ENCODE data around the gene PSPC1. TPM values are rescaled to one million over a fixed set of nuclear protein-coding genes. Genes with fewer than 3 reads are reported as not detected.
"Not testable (repeated sequence)": the region's sequence is repeated elsewhere in the genome, so short reads cannot be mapped to it uniquely, and the experiment has no call there.

PSPC1 gene, protein sequence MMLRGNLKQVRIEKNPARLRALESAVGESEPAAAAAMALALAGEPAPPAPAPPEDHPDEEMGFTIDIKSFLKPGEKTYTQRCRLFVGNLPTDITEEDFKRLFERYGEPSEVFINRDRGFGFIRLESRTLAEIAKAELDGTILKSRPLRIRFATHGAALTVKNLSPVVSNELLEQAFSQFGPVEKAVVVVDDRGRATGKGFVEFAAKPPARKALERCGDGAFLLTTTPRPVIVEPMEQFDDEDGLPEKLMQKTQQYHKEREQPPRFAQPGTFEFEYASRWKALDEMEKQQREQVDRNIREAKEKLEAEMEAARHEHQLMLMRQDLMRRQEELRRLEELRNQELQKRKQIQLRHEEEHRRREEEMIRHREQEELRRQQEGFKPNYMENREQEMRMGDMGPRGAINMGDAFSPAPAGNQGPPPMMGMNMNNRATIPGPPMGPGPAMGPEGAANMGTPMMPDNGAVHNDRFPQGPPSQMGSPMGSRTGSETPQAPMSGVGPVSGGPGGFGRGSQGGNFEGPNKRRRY
- 10 to 100 TPM in 11 of 12 donors, not detected in 1; 39.7 to 55.6 (median 48.0) TPM for polyA plus RNA-seq (ENCODE audit: insufficient read length in 12 of 12)
- long read RNA-seq, donor 1, transcript PSPC1-201 (9 exons, 2,407 nt): minor isoform, 5 of 16 reads
- long read RNA-seq, donor 1, transcript PSPC1-204 (8 exons, 1,709 nt): major isoform, 6 of 16 reads
- long read RNA-seq, donor 1, partial matches to known transcripts: 5 of 16 reads
- long read RNA-seq, donor 1, other reads (novel, unspliced or antisense): 0 of 16 reads
- long read RNA-seq, donor 2, transcript PSPC1-203 (8 exons, 1,647 nt): minor isoform, 5 of 24 reads
- long read RNA-seq, donor 2, transcript PSPC1-201 (9 exons, 2,407 nt): major isoform, 8 of 24 reads
- long read RNA-seq, donor 2, transcript PSPC1-204 (8 exons, 1,709 nt): minor isoform, 5 of 24 reads
- long read RNA-seq, donor 2, partial matches to known transcripts: 5 of 24 reads
- long read RNA-seq, donor 2, other reads (novel, unspliced or antisense): 0 of 24 reads
- long read RNA-seq, donor 3, partial matches to known transcripts: 0 of 2 reads
- long read RNA-seq, donor 3, other reads (novel, unspliced or antisense): 0 of 2 reads
- long read RNA-seq, donor 4, partial matches to known transcripts: 0 of 6 reads
- long read RNA-seq, donor 4, other reads (novel, unspliced or antisense): 0 of 6 reads
- long read RNA-seq, donor 5, transcript PSPC1-201 (9 exons, 2,407 nt): major isoform, 15 of 21 reads
- long read RNA-seq, donor 5, partial matches to known transcripts: 5 of 21 reads
- long read RNA-seq, donor 5, other reads (novel, unspliced or antisense): 0 of 21 reads
- long read RNA-seq, donor 6, transcript PSPC1-201 (9 exons, 2,407 nt): major isoform, 6 of 8 reads
- long read RNA-seq, donor 6, partial matches to known transcripts: 0 of 8 reads
- long read RNA-seq, donor 6, other reads (novel, unspliced or antisense): 0 of 8 reads
- long read RNA-seq, donor 7, partial matches to known transcripts: 0 of 3 reads
- long read RNA-seq, donor 7, other reads (novel, unspliced or antisense): 0 of 3 reads
- long read RNA-seq, donor 8, transcript PSPC1-201 (9 exons, 2,407 nt): minor isoform, 8 of 64 reads
- long read RNA-seq, donor 8, transcript PSPC1-203 (8 exons, 1,647 nt): major isoform, 9 of 64 reads
- long read RNA-seq, donor 8, partial matches to known transcripts: 46 of 64 reads
- long read RNA-seq, donor 8, other reads (novel, unspliced or antisense): 0 of 64 reads
- long read RNA-seq, donor 9, partial matches to known transcripts: 0 of 8 reads
- long read RNA-seq, donor 9, other reads (novel, unspliced or antisense): 0 of 8 reads
- long read RNA-seq, donor 10, transcript PSPC1-201 (9 exons, 2,407 nt): major isoform, 6 of 10 reads
- long read RNA-seq, donor 10, partial matches to known transcripts: 0 of 10 reads
- long read RNA-seq, donor 10, other reads (novel, unspliced or antisense): 0 of 10 reads
- long read RNA-seq, donor 11, transcript PSPC1-201 (9 exons, 2,407 nt): major isoform, 5 of 6 reads
- long read RNA-seq, donor 11, partial matches to known transcripts: 0 of 6 reads
- long read RNA-seq, donor 11, other reads (novel, unspliced or antisense): 0 of 6 reads

DNA sequence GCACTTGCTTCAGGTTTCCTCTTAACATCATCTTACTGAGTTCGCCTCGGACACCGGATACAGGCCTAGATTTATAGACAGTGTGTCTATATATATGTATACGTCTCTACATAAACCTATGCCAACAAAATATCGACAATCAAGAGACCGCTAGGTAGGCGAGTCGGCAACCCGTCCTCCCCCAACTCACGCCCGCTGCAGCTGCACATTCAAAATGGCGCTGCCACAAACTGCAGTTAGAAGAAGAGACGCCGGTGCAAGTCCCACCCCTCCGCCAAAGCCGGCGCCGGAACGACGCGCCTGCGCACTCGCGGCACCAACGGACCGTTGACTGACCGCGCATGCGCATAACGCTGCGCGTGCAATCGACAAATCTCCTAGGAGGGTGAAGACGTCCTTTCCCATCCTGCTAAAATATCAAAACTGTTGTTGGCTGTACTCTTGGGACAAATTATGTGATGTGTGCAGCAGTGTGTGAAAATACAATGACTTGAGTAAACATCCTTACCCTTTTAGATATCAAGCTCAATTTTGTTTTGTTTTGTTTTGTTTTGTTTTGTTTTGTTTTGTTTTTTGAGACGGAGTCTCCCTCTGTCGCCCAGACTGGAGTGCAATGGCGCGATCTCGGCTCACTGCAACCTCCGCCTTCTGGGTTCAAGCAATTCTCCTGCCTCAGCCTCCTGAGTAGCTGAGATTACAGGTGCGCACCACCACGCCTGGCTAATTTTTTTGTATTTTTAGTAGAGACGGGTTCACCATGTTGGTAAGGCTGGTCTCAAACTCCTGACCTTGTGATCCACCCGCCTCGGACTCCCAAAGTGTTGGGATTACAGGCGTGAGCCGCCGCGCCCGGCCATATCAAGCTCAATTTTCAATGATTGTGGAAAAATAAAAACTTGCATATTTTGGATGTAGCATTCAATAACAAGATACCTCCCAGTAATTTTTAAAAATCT lies at the start of gene PSPC1:
PSPC1 (minus strand) TSS at position 219 of the 956 bp plus-strand sequence; CDS start at position 31, 188 bp downstream.
- peak; percentile 98 for DNase-seq

DNA sequence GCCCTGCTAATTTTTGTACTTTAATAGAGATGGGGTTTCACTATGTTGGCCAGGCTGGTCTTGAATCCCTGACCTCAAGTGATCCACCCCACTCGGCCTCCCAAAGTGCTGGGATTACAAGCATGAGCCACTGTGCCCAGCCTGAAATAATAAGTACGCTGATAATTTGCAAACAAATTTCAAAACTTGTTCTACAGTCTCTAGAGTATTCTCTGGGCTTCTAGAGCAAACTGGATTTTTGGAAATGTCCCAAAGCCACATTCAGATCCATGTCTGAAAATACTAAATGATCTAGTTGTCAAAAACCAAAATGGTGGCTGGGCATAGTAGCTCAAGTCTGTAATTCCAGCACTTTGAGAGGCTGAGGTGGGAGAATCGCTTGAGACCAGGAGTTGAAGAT lies 39.9 kb upstream of the PSPC1 start:
- DNase-seq: no peak

DNA sequence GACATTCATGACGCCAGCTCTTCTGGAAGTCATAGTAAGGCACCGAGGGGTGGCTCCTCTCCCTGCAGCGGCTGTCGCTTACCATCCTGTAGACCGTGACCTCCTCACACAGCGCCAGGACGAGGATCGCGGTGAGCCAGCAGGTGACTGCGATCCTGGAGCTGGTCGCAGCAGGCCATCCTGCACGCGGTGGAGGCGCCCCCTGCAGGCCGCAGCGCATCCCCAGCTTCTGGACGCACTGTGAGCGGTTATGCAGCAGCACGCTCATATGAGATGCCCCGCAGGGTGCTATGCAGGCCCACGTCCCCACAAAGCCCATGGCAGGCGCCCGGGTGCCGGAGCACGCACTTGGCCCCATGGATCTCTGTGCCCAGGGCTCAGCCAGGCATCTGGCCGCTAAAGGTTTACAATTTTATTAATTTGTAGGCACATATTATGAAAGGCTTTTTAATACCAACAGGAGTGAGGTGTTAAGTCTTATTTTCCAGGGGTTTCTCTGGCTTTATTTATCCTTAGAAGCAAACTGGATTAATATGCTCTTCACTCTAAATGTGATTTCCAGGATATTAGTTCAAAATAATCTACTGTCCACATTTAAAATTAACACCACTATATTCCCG lies 35.6 kb upstream of the PSPC1 start:
- DNase-seq: no peak

DNA sequence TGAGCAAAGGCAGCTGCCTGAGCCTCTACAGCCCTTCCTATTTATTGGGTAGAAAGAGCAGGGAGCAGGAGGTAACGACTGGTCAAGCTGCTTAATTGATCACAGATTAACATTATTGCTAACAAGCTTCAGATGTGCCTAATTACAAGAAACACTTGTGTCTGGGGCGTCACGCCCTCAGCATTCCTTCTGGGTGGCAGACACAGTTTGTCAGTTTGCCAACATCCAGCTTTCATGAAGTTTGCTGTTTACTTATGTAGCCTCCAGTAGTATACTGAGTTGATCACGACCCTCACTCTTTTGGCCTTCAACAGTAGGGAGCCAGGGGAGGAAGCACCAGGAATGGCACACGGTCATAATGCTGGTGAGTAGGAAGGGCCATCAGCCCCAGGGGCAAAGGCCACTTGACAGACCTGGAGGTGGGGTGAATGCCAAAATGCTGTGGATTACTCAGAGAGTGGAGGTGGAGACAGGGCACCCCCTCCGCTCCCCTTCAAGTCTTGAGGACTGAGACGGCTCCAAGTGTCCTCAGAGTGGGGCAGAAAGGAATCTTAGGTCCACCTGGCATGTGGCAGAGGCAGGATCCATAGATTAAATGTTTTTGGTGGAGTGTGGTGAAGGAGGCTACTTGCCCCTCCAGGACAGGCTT lies 34.9 kb upstream of the PSPC1 start:
- no peak for DNase-seq

DNA sequence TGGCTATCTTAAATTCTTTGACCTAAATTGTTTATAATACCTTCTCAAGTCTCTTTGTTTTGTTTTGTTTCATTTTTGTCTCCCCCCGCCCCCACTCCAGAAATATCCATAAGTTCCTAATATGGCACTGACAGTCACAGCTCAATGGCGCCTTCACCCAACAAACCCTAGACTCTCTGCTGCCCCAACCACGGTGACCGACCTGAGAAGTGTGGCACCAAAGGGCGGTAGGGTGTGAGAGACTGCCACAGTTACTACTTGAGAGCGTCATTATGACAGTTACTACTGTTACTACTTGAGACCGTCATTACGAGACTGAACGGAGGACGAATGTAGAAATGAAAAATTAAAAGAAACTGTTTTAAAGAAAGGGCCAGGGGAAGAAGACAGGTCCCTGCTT lies 34.4 kb upstream of the PSPC1 start:
- DNase-seq: no peak

DNA sequence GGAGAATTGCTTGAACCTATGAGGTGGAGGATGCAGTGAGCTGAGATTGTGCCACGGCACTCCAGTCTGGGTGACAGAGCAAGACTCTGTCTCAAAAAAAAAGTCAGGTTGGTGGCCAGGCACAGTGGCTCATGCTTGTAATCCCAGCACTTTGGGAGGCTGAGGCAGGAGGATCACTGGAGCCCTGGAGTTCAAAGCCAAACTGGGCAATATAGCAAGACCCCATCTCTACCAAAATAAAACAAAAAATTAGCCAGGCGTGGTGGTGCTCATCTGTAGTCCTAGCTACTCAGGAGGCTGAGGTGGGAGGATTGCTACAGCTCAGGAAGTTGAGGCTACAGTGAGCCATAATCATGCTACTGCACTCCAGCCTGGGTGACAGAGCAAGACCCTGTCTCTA lies 33.1 kb upstream of the PSPC1 start:
- not testable (repeated sequence) for DNase-seq

DNA sequence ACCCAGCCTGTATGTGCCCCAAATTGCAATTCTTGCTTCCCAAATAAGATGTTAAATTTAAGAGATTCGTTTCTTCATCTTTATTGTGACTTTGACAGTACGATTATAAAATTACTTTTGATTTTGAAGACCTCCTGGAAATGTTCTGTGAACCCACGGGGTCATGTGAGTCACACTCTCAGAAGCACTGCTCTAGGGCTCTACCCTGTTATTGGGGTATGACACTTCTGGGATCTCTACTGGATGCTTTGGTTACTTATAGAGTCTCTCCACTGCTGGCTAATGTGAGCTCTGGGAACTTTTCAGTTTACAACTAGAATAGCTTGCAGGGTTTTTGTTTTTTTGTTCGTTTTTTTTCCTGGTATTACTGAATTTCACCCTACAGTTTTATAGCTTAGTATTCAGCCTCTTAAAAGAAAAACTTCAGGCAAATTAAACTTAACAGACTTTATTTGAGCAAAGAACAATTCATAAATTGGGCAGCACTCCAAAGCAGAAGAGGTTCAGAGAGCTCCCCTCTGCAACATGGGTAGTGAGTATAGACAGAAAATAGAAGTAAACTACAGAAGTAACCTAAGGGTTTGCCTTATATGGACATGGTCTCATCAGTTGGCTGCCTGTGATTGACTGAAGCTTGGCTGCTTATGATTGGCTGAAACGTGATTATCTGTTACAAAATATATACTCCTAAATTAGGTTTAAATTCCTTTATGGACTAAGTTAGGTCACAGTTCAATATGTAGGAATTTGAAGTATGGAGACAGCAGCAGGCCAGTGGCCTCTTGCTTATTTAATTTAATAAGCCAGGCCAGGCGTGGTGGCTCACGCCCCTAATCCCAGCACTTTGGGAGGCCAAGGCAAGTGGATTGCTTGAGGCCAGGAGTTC lies 28.5 kb upstream of the PSPC1 start:
- DNase-seq: no peak

DNA sequence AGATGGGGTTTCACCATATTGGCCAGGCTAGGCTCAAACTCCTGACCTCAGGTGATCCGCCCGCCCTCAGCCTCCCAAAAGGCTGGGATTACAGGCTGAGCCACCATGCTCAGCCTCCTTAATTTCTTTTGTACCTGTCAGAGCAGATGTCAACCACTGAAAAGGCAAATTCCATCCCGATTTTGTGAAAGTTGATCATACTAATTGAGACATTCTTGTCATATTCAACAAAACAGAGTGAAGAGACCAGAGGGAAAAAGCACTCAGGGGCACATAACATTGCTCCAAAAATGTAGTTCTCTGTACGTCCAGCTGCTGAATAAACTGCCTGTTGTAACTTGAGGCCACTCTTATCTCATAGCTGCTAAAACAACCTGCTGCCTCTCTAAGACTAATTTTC lies 27.4 kb upstream of the PSPC1 start:
- DNase-seq: no peak

DNA sequence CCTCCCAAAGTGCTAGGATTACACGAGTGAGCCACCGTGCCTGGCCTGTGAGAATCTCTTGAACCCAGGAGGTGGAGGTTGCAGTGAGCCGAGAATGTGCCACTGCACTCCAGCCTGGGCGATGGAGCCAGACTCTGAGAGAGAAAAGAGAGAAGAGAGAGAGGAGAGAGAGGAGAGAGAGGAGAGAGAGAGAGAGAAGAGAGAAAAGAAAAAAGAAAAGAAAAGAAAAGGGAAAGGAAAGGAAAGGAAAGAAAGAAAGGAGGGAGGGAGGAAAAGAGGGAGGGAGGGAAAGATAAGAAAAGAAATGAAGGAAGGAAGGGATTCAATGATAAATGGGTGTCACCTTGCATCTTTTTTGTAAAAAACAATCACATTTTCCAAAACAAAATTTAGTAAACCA lies 23.0 kb upstream of the PSPC1 start:
- no peak for DNase-seq

DNA sequence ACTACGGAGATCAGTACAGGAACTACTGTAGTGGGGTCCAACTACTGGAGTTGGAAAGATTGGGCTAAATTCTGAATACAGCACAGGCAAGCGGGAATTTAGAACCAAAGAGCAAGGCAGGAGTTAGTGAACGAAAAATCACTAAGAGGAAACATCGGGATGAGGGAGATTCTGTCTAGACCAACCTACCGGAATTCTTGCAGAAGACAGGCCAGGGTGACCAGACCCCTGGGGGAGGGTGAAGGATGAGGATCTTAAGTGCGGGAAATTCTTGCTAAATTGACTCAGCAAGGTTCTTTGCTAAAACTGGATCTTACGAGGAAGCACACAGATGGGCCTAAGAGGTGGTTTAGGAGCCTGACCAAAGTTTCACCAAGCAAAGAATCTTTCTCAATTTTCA lies 13.2 kb upstream of the PSPC1 start:
- no peak for DNase-seq

DNA sequence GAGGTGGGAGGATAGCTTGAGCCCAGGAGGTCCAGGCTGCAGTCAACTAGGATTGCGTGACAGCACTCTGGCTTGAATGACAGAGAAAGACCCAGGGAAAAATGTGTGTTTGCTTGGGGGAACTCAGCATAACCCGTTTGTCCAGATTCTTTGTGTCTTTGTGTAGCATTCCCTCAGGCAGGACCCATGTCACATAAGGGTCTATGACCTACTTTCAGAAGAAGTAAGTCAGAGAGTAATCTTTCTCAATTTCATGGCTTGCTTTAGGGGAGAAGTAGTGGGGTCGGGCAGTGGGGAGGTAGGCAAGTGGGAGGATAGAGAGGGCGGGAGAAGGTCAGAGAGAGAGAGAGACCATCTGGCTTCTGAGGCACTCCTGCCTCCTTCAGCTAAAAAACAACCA lies 11.9 kb upstream of the PSPC1 start:
- DNase-seq: no peak

DNA sequence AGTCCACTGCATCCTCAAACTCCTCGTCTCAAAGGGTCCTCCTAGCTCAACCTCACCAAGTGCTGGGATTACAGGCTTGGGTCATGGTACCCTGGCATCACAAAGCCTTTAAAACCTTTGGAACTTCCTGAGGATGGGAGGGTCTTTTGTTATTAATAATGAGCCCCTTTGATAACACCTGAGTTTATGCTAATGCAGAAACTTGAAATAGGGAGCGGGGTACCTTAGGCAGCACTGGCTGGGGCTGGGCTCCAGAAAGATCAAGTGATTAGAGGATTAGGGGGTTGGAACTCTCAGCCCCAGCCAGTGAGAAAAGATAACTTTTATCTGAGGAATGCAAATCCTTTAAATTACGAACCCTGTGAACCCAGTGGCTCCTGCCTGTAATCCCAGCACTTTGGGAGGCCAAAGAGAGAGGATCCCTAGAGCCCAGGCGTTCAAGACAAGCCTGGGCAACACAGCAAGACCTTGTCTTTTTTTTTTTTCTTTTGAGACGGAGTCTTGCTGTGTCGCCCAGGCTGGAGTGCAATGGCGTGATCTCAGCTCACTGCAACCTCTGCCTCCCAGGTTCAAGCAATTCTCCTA lies 9.3 kb upstream of the PSPC1 start:
- DNase-seq: no peak

DNA sequence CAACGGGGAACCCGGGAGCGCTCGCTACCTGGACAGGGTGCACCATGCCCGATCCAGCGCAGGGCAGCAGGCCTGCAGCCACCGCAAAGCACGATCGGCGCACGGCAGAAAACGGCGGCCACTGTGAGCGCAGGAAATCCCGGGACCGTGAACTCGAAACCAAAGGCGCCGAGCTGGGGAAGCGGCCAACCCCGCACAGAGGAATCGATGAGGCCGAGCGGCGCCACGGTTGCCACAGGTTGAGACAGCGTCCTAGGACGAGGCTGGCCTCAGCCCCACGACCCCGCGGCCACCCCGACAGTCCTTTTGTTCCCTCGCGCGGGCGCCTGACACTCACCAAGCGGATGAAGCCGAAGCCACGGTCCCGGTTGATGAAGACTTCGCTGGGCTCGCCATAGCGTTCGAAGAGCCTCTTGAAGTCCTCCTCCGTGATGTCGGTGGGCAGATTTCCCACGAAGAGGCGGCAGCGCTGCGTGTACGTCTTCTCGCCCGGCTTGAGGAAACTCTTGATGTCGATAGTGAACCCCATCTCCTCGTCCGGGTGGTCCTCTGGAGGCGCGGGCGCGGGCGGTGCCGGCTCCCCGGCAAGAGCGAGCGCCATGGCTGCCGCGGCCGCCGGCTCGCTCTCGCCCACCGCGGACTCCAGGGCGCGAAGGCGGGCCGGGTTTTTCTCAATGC lies 557 bp downstream of the PSPC1 start:
- peak; percentile 70 for DNase-seq

DNA sequence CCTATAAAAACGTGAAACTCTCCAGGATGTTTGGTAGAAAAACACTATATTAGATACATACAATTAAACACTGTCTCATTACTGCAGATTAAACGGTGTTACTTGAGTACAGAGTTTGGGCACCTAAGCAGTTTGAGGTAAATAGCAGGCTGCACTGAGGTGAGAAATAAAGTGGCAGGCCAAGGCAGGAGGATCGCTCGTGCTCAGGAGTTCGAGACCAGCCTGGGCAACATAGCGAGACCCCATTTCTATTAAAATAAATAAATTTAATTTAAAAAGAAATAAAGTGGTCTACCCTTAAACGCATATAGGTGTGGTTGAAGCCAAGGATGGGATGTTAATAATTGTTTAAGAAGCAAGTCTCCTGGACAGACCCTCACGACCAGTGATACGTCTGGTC lies 1.2 kb downstream of the PSPC1 start:
- DNase-seq: no peak

DNA sequence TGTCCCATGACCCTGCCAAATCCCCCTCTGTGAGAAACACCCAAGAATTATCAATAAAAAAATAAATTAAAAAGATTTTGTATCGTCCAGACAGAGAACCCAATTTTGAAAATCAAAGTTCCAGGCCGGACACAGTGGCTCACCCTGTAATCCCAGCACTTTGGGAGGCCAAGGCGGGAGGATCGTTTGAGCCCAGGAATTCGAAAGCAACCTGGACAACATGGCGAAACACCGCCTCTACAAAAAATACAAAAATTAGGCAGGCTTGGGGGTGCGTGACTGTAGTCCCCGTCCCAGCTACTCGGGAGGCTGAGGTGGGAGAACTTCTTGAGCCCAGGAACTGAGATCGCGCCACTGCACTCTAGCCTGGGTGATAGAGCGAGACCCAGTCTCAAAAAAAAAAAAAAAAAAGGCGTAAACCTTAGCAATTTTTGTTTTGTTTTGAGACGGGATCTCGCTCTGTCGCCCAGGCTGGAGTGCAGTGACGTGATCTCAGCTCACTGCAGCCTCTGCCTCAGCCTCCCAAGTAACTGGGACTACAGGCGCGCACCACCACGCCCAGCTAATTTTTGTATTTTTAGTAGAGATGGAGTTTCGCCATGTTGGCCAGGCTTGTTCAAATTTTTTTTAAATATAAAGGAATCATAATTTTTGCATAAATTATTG lies 1.9 kb downstream of the PSPC1 start:
- DNase-seq: not testable (repeated sequence)
